PFSK-1 (cell line): Measurements from ENCODE around the gene ACSF2.

Experiments
- FOXP2 ChIP-seq: optimal IDR thresholded peaks from 2 replicates; pipeline ENCODE3; 2011; ENCODE audit warnings: borderline replicate concordance, control low read depth, inconsistent platforms; ENCODE audit not compliant: insufficient read depth; ENCODE audit errors: extremely low read length, extremely low read depth
- POLR2AphosphoS5 ChIP-seq: IDR thresholded peaks from 2 replicates; pipeline ENCODE4 v1.6.1; 2012; ENCODE audit warnings: low read depth, mild to moderate bottlenecking, control low read depth, low read length, moderate library complexity
- REST ChIP-seq, 2 experiments: IDR thresholded peaks; 2 replicates each; pipeline versions ENCODE4 v1.6.1 to v1.8.0; 2011 to 2012; ENCODE audit warnings: low read depth in 2 of 2, low read length in 2 of 2, control low read depth in 1 of 2, inconsistent platforms in 1 of 2, mild to moderate bottlenecking in 1 of 2, moderate library complexity in 1 of 2; ENCODE audit not compliant: insufficient read depth in 1 of 2
- SIN3A ChIP-seq: IDR thresholded peaks from 2 replicates; pipeline ENCODE4 v1.6.1; 2012; ENCODE audit warnings: mild to moderate bottlenecking, low read length, moderate library complexity, borderline replicate concordance; ENCODE audit not compliant: insufficient read depth
- TAF1 ChIP-seq: IDR thresholded peaks from 2 replicates; pipeline ENCODE4 v1.6.1; 2012; ENCODE audit warnings: low read length, control low read depth, borderline replicate concordance; ENCODE audit not compliant: insufficient read depth

Gene ACSF2

DNA sequence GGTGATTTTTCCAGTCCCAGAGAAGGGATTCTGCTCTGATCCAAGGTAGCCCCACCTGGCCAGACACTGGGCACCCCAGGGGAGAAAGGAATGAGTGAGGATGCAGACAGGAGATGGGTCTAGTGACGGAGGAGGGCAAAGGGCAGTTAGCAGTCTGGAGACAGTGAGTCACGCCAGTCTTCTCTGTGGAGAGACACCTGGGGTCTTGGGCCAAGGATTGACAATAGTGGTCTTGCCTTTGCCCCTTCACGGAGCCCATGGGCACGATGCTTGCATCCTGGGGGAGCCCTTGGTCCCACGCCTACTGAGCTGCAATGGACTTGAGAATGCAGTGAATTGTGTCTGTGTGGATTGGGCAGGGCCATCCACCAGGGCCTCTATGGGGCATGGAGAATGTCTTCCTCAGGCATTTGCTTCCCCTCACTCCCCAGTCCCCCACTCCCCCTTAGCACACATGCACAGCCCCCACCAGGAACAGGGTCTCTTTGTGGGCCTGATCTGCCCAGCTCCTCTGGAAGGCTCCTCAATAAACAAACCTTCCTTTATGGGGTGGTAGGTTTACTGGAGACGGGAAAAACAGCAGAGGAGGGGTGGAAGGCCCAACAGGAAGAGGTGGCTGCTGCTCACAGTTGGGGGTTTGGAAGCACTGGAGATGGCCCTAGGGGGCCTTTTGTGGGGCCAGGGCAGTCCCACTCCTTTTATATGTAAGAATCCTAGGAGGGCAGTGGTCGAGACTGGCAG lies 41.3 kb downstream of the ACSF2 start:
- TF ChIP-seq REST (IDR thresholded peaks at IDR 0.05; ENCODE audit: insufficient read depth in 1 of 2, low read depth in 2 of 2, low read length in 2 of 2) = no peak
- TF ChIP-seq FOXP2 = no peak
- no peak for TF ChIP-seq TAF1
- TF ChIP-seq POLR2AphosphoS5 = no peak
- TF ChIP-seq SIN3A = no peak

DNA sequence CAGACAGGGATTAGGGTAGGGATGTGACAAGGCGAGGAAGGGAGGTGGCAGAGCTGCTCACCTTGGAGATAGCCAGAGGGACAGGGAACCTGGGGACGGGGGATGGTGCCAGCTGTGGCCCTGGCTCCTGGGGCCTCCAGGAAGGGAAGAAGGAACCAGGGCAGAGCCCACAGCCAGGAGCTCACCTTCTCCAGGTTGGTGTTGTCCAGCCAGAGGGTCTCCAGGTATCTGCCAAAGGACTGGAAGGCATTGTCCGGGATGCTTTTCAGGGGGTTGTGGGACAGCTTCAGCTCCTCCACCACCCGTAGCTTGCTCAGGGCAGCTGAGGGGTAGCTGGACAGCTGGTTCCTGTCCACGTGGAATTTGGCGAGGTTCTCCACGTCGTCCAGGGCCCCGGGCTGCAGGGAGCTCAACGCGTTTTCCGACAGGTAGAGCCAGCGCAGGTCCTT lies 41.9 kb downstream of the ACSF2 start:
- no peak for TF ChIP-seq POLR2AphosphoS5
- no peak for TF ChIP-seq FOXP2
- no peak for TF ChIP-seq SIN3A
- TF ChIP-seq REST (IDR thresholded peaks at IDR 0.05; ENCODE audit: insufficient read depth in 1 of 2, low read depth in 2 of 2, low read length in 2 of 2) = no peak
- TF ChIP-seq TAF1 = no peak

DNA sequence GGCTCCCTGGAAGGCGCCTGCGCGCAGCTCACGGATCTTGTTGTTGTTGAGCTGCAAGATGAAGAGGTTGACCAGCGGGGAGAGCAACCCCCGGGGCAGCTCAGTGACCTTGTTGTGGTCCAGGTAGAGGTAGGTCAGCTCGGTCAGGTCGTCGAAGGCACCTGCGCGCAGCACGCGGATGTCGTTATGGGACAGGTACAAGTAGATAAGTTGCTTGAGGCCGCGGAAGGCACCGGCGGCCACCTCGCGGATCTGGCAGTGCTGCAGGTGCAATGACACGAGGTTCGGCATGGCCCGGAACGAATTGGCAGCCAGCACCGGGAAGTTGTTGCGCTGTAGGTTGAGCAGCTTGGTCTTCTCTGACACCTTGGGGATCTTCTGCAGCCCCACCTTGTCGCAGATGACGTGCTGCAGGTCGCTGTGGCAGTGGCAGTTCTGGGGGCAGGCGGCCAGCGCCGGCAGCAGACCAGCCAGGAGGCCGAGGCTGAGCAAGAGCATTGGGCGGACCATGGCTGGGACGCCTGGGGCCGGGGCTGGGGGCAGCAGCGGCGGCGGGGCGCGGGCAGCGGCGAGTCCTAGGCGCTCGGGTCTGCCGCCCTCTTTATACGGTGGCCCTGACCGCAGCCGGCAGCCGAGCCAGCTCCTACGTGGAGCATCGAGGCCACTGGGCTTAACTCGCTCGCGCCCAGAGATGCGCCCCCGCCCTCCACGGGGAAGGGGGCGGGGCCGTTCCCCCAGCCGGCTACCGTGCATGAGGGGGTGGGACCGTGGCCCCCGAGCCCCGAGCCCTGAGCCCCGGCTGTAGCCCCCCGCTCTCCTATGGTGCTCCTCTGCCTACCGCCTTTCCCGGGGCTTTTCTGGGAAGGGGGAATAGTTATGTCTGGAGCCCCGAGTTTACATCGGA lies 42.5 kb downstream of the ACSF2 start, which contains the start of gene CHAD:
Gene CHAD, minus strand, starts transcription at position 577 of the 904 bp plus-strand sequence. Its CDS starts 67 bp downstream, at position 510.
- TF ChIP-seq REST (IDR thresholded peaks at IDR 0.05; ENCODE audit: insufficient read depth in 1 of 2, low read depth in 2 of 2, low read length in 2 of 2) (no peak), POLR2AphosphoS5 (no peak), SIN3A (no peak), TAF1 (no peak), FOXP2 (no peak)

DNA sequence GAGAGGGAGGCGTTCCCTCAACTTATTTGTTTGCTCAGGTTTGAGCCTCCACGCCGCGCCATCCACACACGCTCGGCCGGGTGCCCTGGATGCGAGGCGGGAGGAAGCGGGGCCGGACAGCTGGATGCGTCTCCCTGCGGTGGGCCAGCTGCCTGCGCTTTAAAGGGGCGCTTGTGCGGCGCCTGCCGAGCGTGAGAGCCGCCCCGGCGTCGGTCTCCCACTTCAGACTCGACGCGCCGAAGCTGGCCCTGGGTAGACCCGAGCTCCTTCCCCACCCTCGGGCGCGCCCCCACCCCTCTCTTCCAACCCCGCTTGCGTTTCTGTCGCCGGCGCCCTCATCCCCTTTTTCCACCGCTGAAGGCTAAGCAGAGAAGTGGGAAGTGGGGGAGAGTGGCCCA lies 43.2 kb downstream of the ACSF2 start:
- TF ChIP-seq TAF1 (no peak), REST (IDR thresholded peaks at IDR 0.05; ENCODE audit: insufficient read depth in 1 of 2, low read depth in 2 of 2, low read length in 2 of 2) (no peak), FOXP2 (no peak), SIN3A (no peak), POLR2AphosphoS5 (no peak)
